HepG2 (cell line): ENCODE measurements around the gene OXSM. TPM values are rescaled to one million over a fixed set of nuclear protein-coding genes. Genes with fewer than 3 reads are reported as not detected.

Experiments used
- ATAD3A ChIP-seq: sonication (generic); formaldehyde crosslinking; IDR thresholded peaks from 2 replicates; pipeline ENCODE4 v1.4.0; 2020; ENCODE audit warnings: missing genetic modification reagents
- BRF2 ChIP-seq: sonication (generic); formaldehyde crosslinking; IDR thresholded peaks from 2 replicates; pipeline ENCODE4 v1.8.1; 2022; ENCODE audit warnings: mild to moderate bottlenecking, missing genetic modification reagents
- CBX1 ChIP-seq: IDR thresholded peaks from one replicate; pipeline ENCODE4 v1.6.1; 2016; ENCODE audit warnings: antibody characterized with exemption, low read depth
- HES4 ChIP-seq: sonication (generic); formaldehyde crosslinking; IDR thresholded peaks from 2 replicates; pipeline ENCODE4 v1.9.0; 2021; ENCODE audit warnings: mild to moderate bottlenecking, missing genetic modification reagents, borderline replicate concordance
- MBD4 ChIP-seq: IDR thresholded peaks from 2 replicates; pipeline ENCODE4 v1.6.1; 2012; ENCODE audit warnings: low read length, inconsistent platforms, borderline replicate concordance
- NR2F1 ChIP-seq, 2 experiments: fragments of 450-650 bp in 1 of 2; formaldehyde crosslinking in 1 of 2; IDR thresholded peaks; 2 replicates each; pipeline versions ENCODE4 v1.5.0 to v1.6.1; 2016 to 2020; ENCODE audit warnings: mild to moderate bottlenecking in 1 of 2, missing compliant biosample characterization in 1 of 2, missing genetic modification reagents in 1 of 2, moderate library complexity in 1 of 2
- PAWR ChIP-seq: sonication (generic); formaldehyde crosslinking; IDR thresholded peaks from 2 replicates; pipeline ENCODE4 v1.4.0; 2020; ENCODE audit warnings: missing genetic modification reagents, mild to moderate bottlenecking, borderline replicate concordance
- PAXIP1 ChIP-seq: sonication (generic); formaldehyde crosslinking; conservative IDR thresholded peaks from 2 replicates; pipeline ENCODE4 v1.4.0; 2020; ENCODE audit warnings: mild to moderate bottlenecking, missing genetic modification reagents, moderate library complexity
- RBFOX2 ChIP-seq: fragments of 200-400 bp; formaldehyde crosslinking; IDR thresholded peaks from 2 replicates; pipeline ENCODE4 v1.6.1; 2017; ENCODE audit warnings: low read depth, mild to moderate bottlenecking, low read length
- RBM39 ChIP-seq: fragments of 200-400 bp; formaldehyde crosslinking; IDR thresholded peaks from one replicate; pipeline ENCODE4 v1.6.1; 2018; ENCODE audit warnings: antibody characterized with exemption, mild to moderate bottlenecking, low read depth, low read length; ENCODE audit not compliant: poor library complexity, severe bottlenecking
- SMAD1 ChIP-seq: sonication (generic); formaldehyde crosslinking; IDR thresholded peaks from 2 replicates; pipeline ENCODE4 v1.4.0; 2020; ENCODE audit warnings: missing genetic modification reagents, low read depth, mild to moderate bottlenecking, borderline replicate concordance
- THAP8 ChIP-seq: sonication (generic); formaldehyde crosslinking; IDR thresholded peaks from 2 replicates; pipeline ENCODE4 v1.5.1; 2020; ENCODE audit warnings: missing genetic modification reagents, mild to moderate bottlenecking, borderline replicate concordance
- YEATS2 ChIP-seq: sonication (generic); formaldehyde crosslinking; IDR thresholded peaks from 2 replicates; pipeline ENCODE4 v1.4.0; 2020; ENCODE audit warnings: missing genetic modification reagents, borderline replicate concordance
- ZNF20 ChIP-seq: sonication (generic); formaldehyde crosslinking; IDR thresholded peaks from 2 replicates; pipeline ENCODE4 v1.4.0; 2020; ENCODE audit warnings: mild to moderate bottlenecking, moderate library complexity, missing genetic modification reagents
- ZNF512 ChIP-seq: sonication (generic); formaldehyde crosslinking; IDR thresholded peaks from 2 replicates; pipeline ENCODE4 v1.4.0; 2020; ENCODE audit warnings: mild to moderate bottlenecking, missing genetic modification reagents
- ZNF569 ChIP-seq: sonication (generic); formaldehyde crosslinking; IDR thresholded peaks from 2 replicates; pipeline ENCODE4 v1.5.0; 2020; ENCODE audit warnings: mild to moderate bottlenecking, missing genetic modification reagents, moderate library complexity, borderline replicate concordance
- ZNF589 ChIP-seq: sonication (generic); formaldehyde crosslinking; conservative IDR thresholded peaks from 2 replicates; pipeline ENCODE4 v1.8.0; 2022; ENCODE audit warnings: mild to moderate bottlenecking, moderate library complexity, missing genetic modification reagents
- ZNF691 ChIP-seq: sonication (generic); formaldehyde crosslinking; IDR thresholded peaks from 2 replicates; pipeline ENCODE4 v1.4.0; 2020; ENCODE audit warnings: missing genetic modification reagents, low read depth, mild to moderate bottlenecking, borderline replicate concordance
- ZNF780A ChIP-seq: sonication (generic); formaldehyde crosslinking; IDR thresholded peaks from 2 replicates; pipeline ENCODE4 v1.8.0; 2022; ENCODE audit warnings: mild to moderate bottlenecking, missing genetic modification reagents, moderate library complexity
- polyA plus RNA-seq, 8 experiments: library from polyadenylated mRNA; depleted of rRNA in 3 of 8; stranded (reverse) in 7 of 8; unstranded in 1 of 8; fragments of >200 nt; fragmentation: Illumina TruSeq in 4 of 8; extraction: Trizol in 4 of 8; gene quantifications; 2 replicates each; pipeline versions ENCODE4 v1.2.1 to v1.2.3, GENCODE V29; 2011 to 2016; ENCODE audit warnings: low read depth in 4 of 8, missing spikeins in 1 of 8, mixed read lengths in 1 of 8; ENCODE audit not compliant: insufficient read depth in 1 of 8
- total RNA-seq, 5 experiments: library from RNA; depleted of rRNA; stranded (reverse); fragments of >200 nt; fragmentation: Illumina TruSeq; extraction: Trizol; gene quantifications; 2 replicates each; pipeline ENCODE4 v1.2.3, GENCODE V29; 2016; ENCODE audit warnings: low read depth in 1 of 5

Gene OXSM
- total and polyA plus RNA-seq, 2 of the 13 experiments (the other 11 are each of a cell fraction or from before 2014, with no cell fraction given): 18.2 to 34.4 TPM

GRCh38 chr3:25789596-25790556 is at the start of gene OXSM (continued):
- 0 out of 2 replicates have a peak, but pooled peaks have one; percentile 70 for TF ChIP-seq ZNF512 (CRISPR knock-in tag)
- peak; percentile 86; the same call in 1 of the 2 replicates for TF ChIP-seq SMAD1 (CRISPR knock-in tag)
- no peak for TF ChIP-seq RBM39
- TF ChIP-seq BRF2 (CRISPR knock-in tag): no peak
- TF ChIP-seq CBX1: peak; percentile 77
- TF ChIP-seq ATAD3A (CRISPR knock-in tag): no peak
- peak; percentile 55 for TF ChIP-seq PAXIP1
- no peak for TF ChIP-seq ZNF20 (CRISPR knock-in tag)
- peak; percentile 97 for TF ChIP-seq ZNF589 (CRISPR knock-in tag)
- peak; percentile 54; the same call in 1 of the 2 replicates for TF ChIP-seq ZNF569
- peak; percentile 70; the same call in 1 of the 2 replicates for TF ChIP-seq HES4 (CRISPR knock-in tag)
- no peak for TF ChIP-seq THAP8
- peak; percentile 76; the same call in 1 of the 2 replicates for TF ChIP-seq ZNF691 (CRISPR knock-in tag)
- peak; percentile 88 for TF ChIP-seq RBFOX2
- TF ChIP-seq ZNF780A (CRISPR knock-in tag): peak; percentile 80
- no peak for TF ChIP-seq MBD4
- no peak for TF ChIP-seq NR2F1 (CRISPR knock-in tag; IDR thresholded peaks at IDR 0.05)
- TF ChIP-seq YEATS2 (CRISPR knock-in tag): peak; percentile 92; the same call in 1 of the 2 replicates
- no peak for TF ChIP-seq PAWR (CRISPR knock-in tag)
